Upper lobe of right lung (tissue), 1 donor: ENCODE results near the gene SPATA18. TPM values are rescaled to one million over a fixed set of nuclear protein-coding genes. Genes with fewer than 3 reads are reported as not detected.

ENCODE experiments used
- ATAC-seq: fragments of 200-7000 bp; cut with Tn5 transposase; one replicate; pipeline ENCODE4 v1.9.1; 2020; ENCODE audit warnings: mild to moderate bottlenecking, moderate library complexity
- DNase-seq: peaks from one replicate; pipeline ENCODE4 v3.0.0-alpha.2; 2020
- H3K27ac ChIP-seq: fragments of 200-600 bp; one replicate; pipeline ENCODE4 v1.8.0; 2022
- H3K27me3 ChIP-seq: fragments of 200-600 bp; one replicate; pipeline ENCODE4 v1.8.0; 2022; ENCODE audit warnings: mild to moderate bottlenecking
- H3K36me3 ChIP-seq: fragments of 200-600 bp; one replicate; pipeline ENCODE4 v1.8.0; 2022
- H3K4me1 ChIP-seq: fragments of 200-600 bp; one replicate; pipeline ENCODE4 v1.8.0; 2022
- H3K4me3 ChIP-seq: fragments of 200-600 bp; one replicate; pipeline ENCODE4 v1.8.0; 2022; ENCODE audit warnings: mild to moderate bottlenecking
- H3K9me3 ChIP-seq: fragments of 200-600 bp; one replicate; pipeline ENCODE4 v1.8.0; 2022
- CTCF ChIP-seq: fragments of 200-600 bp; IDR thresholded peaks from one replicate; pipeline ENCODE4 v1.8.0; 2022; ENCODE audit warnings: antibody characterized with exemption
- intact Hi-C: fragments of 100-400 bp; cut with DNase I; formaldehyde crosslinking; loops from one replicate; pipeline ENCODE4 v1.11.0; 2022
- total RNA-seq: library from RNA; stranded (reverse); fragmentation: NEBNext Ultra II Directional; extraction: Animal tissue kit (Norgen Biotek cat#: 25700); gene quantifications from one replicate; pipeline ENCODE4 v1.2.1, GENCODE V29; 2021
- donor health status: DM: no; HTN: yes; CAD: no; lungs with severe emphysema.

Gene SPATA18
- total RNA-seq, 1 donor from 2014 or later, result 17.3 TPM

DNA sequence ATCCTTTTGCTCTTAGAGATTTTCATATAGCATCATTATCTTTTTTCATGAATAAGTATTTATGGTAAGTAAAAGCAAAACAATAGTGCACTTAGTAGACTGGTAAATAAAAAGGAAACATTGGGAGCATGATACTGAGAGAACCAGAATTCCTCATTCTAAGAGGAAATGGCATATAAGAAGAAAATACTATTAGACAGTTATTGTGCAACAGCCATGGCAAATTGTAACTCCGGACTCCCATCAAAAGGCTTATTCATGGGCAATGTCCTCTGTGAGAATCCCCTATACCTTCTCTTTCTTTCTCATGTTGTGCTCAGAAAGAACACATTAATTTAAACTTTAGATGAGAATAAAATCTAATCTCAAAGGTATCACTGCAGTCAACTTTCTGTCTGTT is 42.4 kb downstream of the SPATA18 start:
- intact Hi-C loops, result no loop called here
- Histone ChIP-seq H3K27ac (no peak overlapping the region), H3K36me3 (no peaks in the 10 kb centered on the region), H3K9me3 (no peaks in the 10 kb centered on the region), H3K27me3 (no peaks in the 10 kb centered on the region), H3K4me3 (no peak overlapping the region), H3K4me1 (no peaks in the 10 kb centered on the region)
- DNase-seq, result no peak
- no peak for TF ChIP-seq CTCF
- ATAC-seq, result no peak

DNA sequence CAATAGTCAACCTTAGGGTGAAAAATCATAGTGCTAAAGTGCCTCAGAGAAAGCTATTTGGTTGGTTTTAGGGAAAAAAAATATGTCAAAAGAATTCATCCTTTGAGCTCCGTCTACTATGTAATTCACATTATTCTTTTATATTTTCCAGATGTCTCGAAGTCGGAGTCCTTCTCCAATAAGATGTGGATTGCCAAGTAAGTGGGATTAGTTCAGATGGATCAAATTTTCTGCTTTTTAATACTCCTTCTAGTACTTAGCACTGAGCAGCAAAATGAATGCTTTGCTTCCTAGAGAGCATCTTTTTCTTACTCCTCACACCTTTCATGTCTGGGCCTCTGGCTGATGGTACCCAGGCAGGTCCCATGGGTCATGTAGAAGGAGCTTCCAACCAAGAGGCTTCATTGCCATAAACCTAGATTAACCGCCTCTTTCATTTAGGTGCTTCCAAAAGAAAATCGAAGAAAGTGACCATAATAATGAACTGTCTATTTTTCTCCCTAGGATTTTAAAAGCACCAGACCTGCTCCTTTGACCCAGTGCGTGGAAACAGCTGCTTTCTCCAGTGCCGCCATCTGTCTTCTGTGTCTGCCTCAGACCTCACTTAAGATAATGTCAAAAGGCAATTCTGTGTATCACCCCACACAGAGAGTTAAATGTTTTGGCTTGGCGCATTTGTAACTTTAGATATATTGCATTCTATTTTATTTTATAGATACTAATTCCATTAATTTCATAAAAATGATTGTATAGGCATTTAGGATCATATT is 43.5 kb downstream of the SPATA18 start:
- no peaks in the 10 kb centered on the region for H3K27me3 ChIP-seq
- DNase-seq (no peak), ATAC-seq (no peak)
- no peaks in the 10 kb centered on the region for H3K9me3 ChIP-seq
- intact Hi-C loops, result no loop called here
- H3K36me3 ChIP-seq, result no peaks in the 10 kb centered on the region
- no peak for TF ChIP-seq CTCF
- H3K4me3 ChIP-seq, result no peak overlapping the region
- H3K27ac ChIP-seq, result no peak overlapping the region
- no peaks in the 10 kb centered on the region for H3K4me1 ChIP-seq

- DNase-seq (no peak), ATAC-seq (no peak)
- Histone ChIP-seq H3K4me1 (no peaks in the 10 kb centered on the region), H3K4me3 (no peak overlapping the region), H3K9me3 (no peaks in the 10 kb centered on the region), H3K27me3 (no peaks in the 10 kb centered on the region), H3K36me3 (no peaks in the 10 kb centered on the region), H3K27ac (no peak overlapping the region)
- no peak for TF ChIP-seq CTCF
- intact Hi-C loops, result no loop called here
Observed at GRCh38 chr4:52095374-52095773, 44.3 kb downstream of the SPATA18 start.

- no peak for TF ChIP-seq CTCF
- no peak overlapping the region for H3K4me3 ChIP-seq
- intact Hi-C loops, result no loop called here
- H3K27ac ChIP-seq, result no peak overlapping the region
- no peaks in the 10 kb centered on the region for H3K9me3 ChIP-seq
- H3K4me1 ChIP-seq, result no peaks in the 10 kb centered on the region
- DNase-seq (no peak), ATAC-seq (peak; percentile 55)
- H3K27me3 ChIP-seq, result no peaks in the 10 kb centered on the region
- H3K36me3 ChIP-seq, result no peaks in the 10 kb centered on the region
Observed at GRCh38 chr4:52096048-52096447, 44.9 kb downstream of the SPATA18 start.

DNA sequence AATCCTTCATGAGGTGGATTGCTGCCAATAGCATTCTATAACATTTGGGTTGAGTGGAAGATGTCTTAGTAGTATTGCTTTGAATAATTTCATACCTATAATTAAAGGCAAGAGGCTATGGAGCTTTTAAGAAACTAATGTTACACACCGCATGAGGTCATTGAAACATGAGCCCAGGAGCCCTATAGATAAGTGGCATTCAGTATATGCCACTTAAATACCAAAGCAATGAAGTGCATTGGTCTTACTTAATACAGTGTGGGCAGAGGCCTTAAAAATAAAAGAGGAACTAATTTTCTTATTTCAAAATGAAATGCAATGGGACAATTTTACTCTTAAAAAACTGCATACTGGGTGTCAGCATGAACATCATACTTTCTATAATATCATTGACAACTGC is 47.5 kb downstream of the SPATA18 start:
- Histone ChIP-seq H3K9me3 (no peaks in the 10 kb centered on the region), H3K27me3 (no peaks in the 10 kb centered on the region), H3K4me3 (no peak overlapping the region), H3K36me3 (no peaks in the 10 kb centered on the region), H3K4me1 (no peaks in the 10 kb centered on the region), H3K27ac (no peak overlapping the region)
- ATAC-seq (peak; percentile 58), DNase-seq (no peak)
- no peak for TF ChIP-seq CTCF
- intact Hi-C loops, result no loop called here
